GM23338 (cell line): ENCODE data around the gene CDRT15L2. TPM values are rescaled to one million over a fixed set of nuclear protein-coding genes. Genes with fewer than 3 reads are reported as not detected.
"Not testable (repeated sequence)": the region's sequence is repeated elsewhere in the genome, so short reads cannot be mapped to it uniquely, and the experiment has no call there.

ENCODE experiments used
- ATAC-seq: fragments of 200-7000 bp; cut with Tn5 transposase; 3 replicates; pipeline ENCODE4 v1.9.1; 2020
- DNase-seq: peaks from one replicate; pipeline ENCODE4 v3.0.0-alpha.2; 2015; ENCODE audit warnings: low spot score
- H2AFZ ChIP-seq: fragments of 200-600 bp; sonication (generic); 2 replicates; pipeline ENCODE4 v1.8.0; 2016; ENCODE audit warnings: antibody characterized with exemption, mild to moderate bottlenecking, moderate library complexity
- H3F3A ChIP-seq: fragments of 200-600 bp; sonication (generic); replicated peaks from 2 replicates; pipeline ENCODE4 v1.8.0; 2017; ENCODE audit warnings: antibody characterized with exemption, mixed run types, low read depth
- H3K27ac ChIP-seq: fragments of 200-600 bp; sonication (generic); 2 replicates; pipeline ENCODE4 v1.6.1; 2016; ENCODE audit warnings: low read depth
- H3K27me3 ChIP-seq: fragments of 200-600 bp; sonication (generic); 2 replicates; pipeline ENCODE4 v1.8.0; 2016; ENCODE audit warnings: mild to moderate bottlenecking, mixed run types, moderate library complexity; ENCODE audit not compliant: insufficient read depth
- H3K36me3 ChIP-seq: fragments of 200-600 bp; sonication (generic); 2 replicates; pipeline ENCODE4 v1.8.0; 2016; ENCODE audit warnings: mild to moderate bottlenecking; ENCODE audit not compliant: insufficient read depth
- H3K4me1 ChIP-seq: fragments of 200-600 bp; sonication (generic); 2 replicates; pipeline ENCODE4 v1.8.0; 2016; ENCODE audit warnings: mild to moderate bottlenecking, moderate library complexity; ENCODE audit not compliant: insufficient read depth
- H3K4me2 ChIP-seq: fragments of 200-600 bp; sonication (generic); 2 replicates; pipeline ENCODE4 v1.7.1; 2017; ENCODE audit warnings: mixed run types
- H3K4me3 ChIP-seq: fragments of 200-600 bp; sonication (generic); 2 replicates; pipeline ENCODE4 v1.6.1; 2016; ENCODE audit warnings: mixed run types
- H3K79me2 ChIP-seq: fragments of 200-600 bp; sonication (generic); replicated peaks from 2 replicates; pipeline ENCODE4 v1.8.0; 2017; ENCODE audit warnings: mild to moderate bottlenecking; ENCODE audit not compliant: insufficient read depth
- H3K9me2 ChIP-seq: fragments of 200-600 bp; sonication (generic); 2 replicates; pipeline ENCODE4 v1.8.0; 2017; ENCODE audit not compliant: insufficient read depth
- H4K20me1 ChIP-seq: fragments of 200-600 bp; sonication (generic); replicated peaks from 2 replicates; pipeline ENCODE4 v1.8.0; 2017; ENCODE audit warnings: mild to moderate bottlenecking; ENCODE audit not compliant: insufficient read depth
- H3K27ac Mint-ChIP-seq: 2 replicates; pipeline ENCODE4 v1.8.0; 2020; ENCODE audit warnings: inconsistent platforms, mild to moderate bottlenecking, moderate library complexity, mixed read lengths
- H3K27me3 Mint-ChIP-seq: 3 replicates; pipeline ENCODE4 v1.8.0; 2022; ENCODE audit warnings: low read depth, mild to moderate bottlenecking, moderate library complexity, mixed read lengths, inconsistent platforms; ENCODE audit not compliant: insufficient read depth, poor library complexity
- H3K36me3 Mint-ChIP-seq: 3 replicates; pipeline ENCODE4 v1.8.0; 2021; ENCODE audit warnings: low read depth, mild to moderate bottlenecking, inconsistent platforms, moderate library complexity, mixed read lengths
- H3K4me1 Mint-ChIP-seq: 3 replicates; pipeline ENCODE4 v1.8.0; 2020; ENCODE audit warnings: mild to moderate bottlenecking, inconsistent platforms, mixed read lengths
- H3K4me3 Mint-ChIP-seq: 3 replicates; pipeline ENCODE4 v1.8.0; 2021; ENCODE audit warnings: moderate library complexity, mild to moderate bottlenecking, inconsistent platforms, mixed read lengths
- H3K9me3 Mint-ChIP-seq: 3 replicates; pipeline ENCODE4 v1.8.0; 2020; ENCODE audit warnings: moderate library complexity, mild to moderate bottlenecking, inconsistent platforms, mixed read lengths
- EZH2 ChIP-seq: fragments of 200-600 bp; sonication (generic); IDR thresholded peaks from one replicate; pipeline ENCODE4 v1.8.0; 2017; ENCODE audit warnings: antibody characterized with exemption, mild to moderate bottlenecking, low read depth; ENCODE audit not compliant: unreplicated experiment
- ZNF114 ChIP-seq: fragments of 250-450 bp; sonication (Bioruptor Pico); IDR thresholded peaks from 2 replicates; pipeline ENCODE4 v1.5.0; 2020; ENCODE audit warnings: mild to moderate bottlenecking, moderate library complexity
- polyA plus RNA-seq: library from polyadenylated mRNA; unstranded; fragments of >200 nt; fragmentation: Nextera tagmentation; extraction: Ambion mirVana; gene quantifications from 2 replicates; pipeline ENCODE4 v1.2.1, GENCODE V29; 2016
- small RNA-seq: library from RNA; depleted of rRNA; stranded (forward); fragments of <200 nt; gene quantifications from one replicate; pipeline ENCODE3, GENCODE V24; 2014; ENCODE audit warnings: low replicate concordance
- total RNA-seq: library from RNA; depleted of rRNA; stranded (reverse); fragments of >200 nt; shearing (Covaris generic); gene quantifications from 2 replicates; pipeline ENCODE4 v1.2.3, GENCODE V29; 2014; rRNA removed

The CDRT15L2 gene
- total and polyA plus RNA-seq, 2 experiments from 2014 or later, result not detected

DNA sequence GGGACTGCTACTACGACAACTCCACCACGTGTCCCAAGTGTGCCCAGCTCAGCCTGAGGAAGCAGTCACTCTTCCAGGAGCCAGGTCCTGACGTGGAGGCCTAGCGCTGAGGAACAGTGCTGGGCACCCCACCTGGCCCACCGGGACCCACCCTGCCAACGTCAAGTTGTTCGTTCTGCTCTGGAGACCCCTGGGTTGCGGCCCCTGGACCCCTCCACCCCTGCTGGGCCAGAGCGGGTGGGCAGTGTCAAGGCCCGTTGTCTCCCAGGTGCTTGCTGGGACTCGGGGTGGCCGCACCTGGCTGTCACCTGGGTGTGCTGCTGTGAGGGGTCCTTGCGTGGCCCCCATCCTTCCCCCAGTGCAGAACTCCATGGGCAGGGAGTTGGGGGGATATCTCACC is 34.4 kb downstream of the CDRT15L2 start:
- Histone ChIP-seq H2AFZ (no peak overlapping the region), H3K27me3 (no peaks in the 10 kb centered on the region), H3K79me2 (no peaks in the 10 kb centered on the region), H3K27ac (no peak overlapping the region), H3K4me1 (no peaks in the 10 kb centered on the region), H3K36me3 (no peaks in the 10 kb centered on the region), H3K4me3 (no peak overlapping the region), H3K4me2 (no peak overlapping the region), H3F3A (no peaks in the 10 kb centered on the region), H3K9me2 (no peaks in the 10 kb centered on the region), H4K20me1 (no peaks in the 10 kb centered on the region)
- Mint-ChIP-seq H3K4me3 (no peak overlapping the region), H3K36me3 (no peaks in the 10 kb centered on the region), H3K27ac (no peak overlapping the region), H3K4me1 (no peaks in the 10 kb centered on the region), H3K9me3 (no peaks in the 10 kb centered on the region), H3K27me3 (peaks cover 9% of the 10 kb centered on the region)
- ATAC-seq (no peak), DNase-seq (no peak)
- TF ChIP-seq ZNF114 (no peak), EZH2 (no peak)

DNA sequence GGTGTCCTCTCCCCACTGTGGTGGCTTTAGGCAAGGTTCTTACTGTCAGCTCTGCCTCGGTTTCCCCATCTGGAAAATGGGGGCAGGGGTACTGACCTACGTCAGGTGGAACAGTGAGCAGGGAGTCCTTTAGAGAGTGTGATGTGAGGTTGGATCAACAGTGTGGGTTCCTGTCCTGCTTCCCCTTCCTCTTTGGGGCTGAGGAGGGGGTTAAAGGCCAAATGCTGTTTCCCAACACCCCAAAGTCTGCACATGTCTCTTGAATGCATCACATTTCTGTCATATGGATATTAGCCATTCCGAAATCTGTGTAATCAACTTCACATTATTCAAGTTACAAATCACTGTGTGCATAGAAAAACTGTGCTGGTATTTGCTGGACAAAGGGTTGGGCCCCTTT is 35.9 kb downstream of the CDRT15L2 start:
- H3F3A ChIP-seq, H4K20me1 ChIP-seq, H2AFZ ChIP-seq, H3K36me3 ChIP-seq, DNase-seq, H3K9me2 ChIP-seq, H3K27me3 ChIP-seq, H3K4me1 ChIP-seq, H3K27ac ChIP-seq, H3K79me2 ChIP-seq, ATAC-seq, H3K27me3 Mint-ChIP-seq, H3K4me3 Mint-ChIP-seq, H3K4me2 ChIP-seq, H3K36me3 Mint-ChIP-seq, H3K4me3 ChIP-seq, H3K27ac Mint-ChIP-seq, H3K9me3 Mint-ChIP-seq, H3K4me1 Mint-ChIP-seq: not testable (repeated sequence)

Small RNAs within 50 kb of the gene (small RNA-seq; reads per million reads assigned to genes)
- gene AC015818.1 (not detected), gene AC087499.1 (not detected), gene AC087499.3 (not detected)

Other genes with a start within 250 kb of the CDRT15L2 start
- not detected in 2 replicates for gene LGALS9B, start 112.2 kb upstream of the CDRT15L2 start, total RNA-seq
- gene LGALS9B, start 112.2 kb upstream of the CDRT15L2 start, polyA plus RNA-seq, result not detected in 2 replicates